ENCODE measurements around the gene SMIM13. TPM values are rescaled to one million over a fixed set of nuclear protein-coding genes. Genes with fewer than 3 reads are reported as not detected.

SMIM13 gene
- total and polyA plus RNA-seq, 8 donors = 1.2 to 15.8 (median 3.0) TPM

DNA sequence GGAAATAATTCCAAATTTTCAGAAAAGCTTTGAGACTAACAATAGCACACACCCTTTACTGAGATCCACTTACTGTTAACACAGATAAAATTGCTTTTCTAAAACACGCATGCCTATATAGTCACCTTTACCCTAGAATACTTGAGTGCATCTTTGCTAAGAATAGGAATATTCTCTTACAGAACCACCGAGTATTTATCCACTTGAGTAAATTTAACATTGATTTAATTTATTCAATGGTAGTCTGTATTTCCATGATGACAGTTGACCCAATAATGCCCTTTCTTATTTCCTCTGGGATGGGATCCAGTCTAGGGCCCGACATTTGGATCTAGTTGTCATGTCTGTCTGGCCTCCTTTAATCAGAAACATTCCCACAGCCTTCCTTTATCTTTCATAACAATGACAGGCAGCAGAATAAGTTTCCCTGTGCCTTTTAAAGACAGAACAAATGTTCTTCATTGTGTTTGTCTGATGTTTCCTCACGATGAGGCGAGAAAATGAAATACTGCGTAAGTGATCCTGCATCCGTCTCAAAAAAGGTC, 74.5 kb downstream of the SMIM13 start:
- Histone ChIP-seq H3K27ac (no peak overlapping the region), H3K27me3 (no peaks in the 10 kb centered on the region), H3K36me3 (no peaks in the 10 kb centered on the region), H3K4me3 (no peak overlapping the region), H3K9me3 (no peaks in the 10 kb centered on the region), H3K4me1 (peaks cover 0 to 9% (median 6%) of the 10 kb centered on the region in 4 donors)
- 71 to 84% (median 77%) methylated on average over 7 of the region's 7 CpGs for WGBS, 5 donors
- TF ChIP-seq POLR2AphosphoS5 (IDR thresholded peaks at IDR 0.05) (no peak), POLR2A (IDR thresholded peaks at IDR 0.05) (no peak), EP300 (IDR thresholded peaks at IDR 0.05) (no peak)
- TF ChIP-seq, protein P1, sequence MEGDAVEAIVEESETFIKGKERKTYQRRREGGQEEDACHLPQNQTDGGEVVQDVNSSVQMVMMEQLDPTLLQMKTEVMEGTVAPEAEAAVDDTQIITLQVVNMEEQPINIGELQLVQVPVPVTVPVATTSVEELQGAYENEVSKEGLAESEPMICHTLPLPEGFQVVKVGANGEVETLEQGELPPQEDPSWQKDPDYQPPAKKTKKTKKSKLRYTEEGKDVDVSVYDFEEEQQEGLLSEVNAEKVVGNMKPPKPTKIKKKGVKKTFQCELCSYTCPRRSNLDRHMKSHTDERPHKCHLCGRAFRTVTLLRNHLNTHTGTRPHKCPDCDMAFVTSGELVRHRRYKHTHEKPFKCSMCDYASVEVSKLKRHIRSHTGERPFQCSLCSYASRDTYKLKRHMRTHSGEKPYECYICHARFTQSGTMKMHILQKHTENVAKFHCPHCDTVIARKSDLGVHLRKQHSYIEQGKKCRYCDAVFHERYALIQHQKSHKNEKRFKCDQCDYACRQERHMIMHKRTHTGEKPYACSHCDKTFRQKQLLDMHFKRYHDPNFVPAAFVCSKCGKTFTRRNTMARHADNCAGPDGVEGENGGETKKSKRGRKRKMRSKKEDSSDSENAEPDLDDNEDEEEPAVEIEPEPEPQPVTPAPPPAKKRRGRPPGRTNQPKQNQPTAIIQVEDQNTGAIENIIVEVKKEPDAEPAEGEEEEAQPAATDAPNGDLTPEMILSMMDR (IDR thresholded peaks at IDR 0.05) = no peak
- DNase-seq = no peak
- intact Hi-C loops (cut with DNase I; ENCODE audit: low total_unique reads) = no loop called here

DNA sequence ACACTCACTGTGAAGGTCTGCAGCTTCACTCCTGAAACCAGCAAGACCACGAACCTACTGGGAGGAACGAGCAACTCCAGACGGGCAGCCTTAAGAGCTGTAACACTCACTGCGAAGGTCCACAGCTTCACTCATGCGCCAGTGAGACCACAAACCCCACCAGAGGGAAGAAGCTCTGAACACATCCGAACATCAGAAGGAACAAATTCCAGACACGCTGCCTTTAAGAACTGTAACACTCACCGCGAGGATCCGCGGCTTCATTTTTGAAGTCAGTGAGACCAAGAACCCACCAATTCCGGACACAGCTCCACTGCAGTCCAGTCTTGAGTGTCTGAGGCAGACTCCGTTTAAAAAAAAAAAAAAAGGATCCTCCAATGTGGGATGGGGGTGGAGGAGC, 78.3 kb downstream of the SMIM13 start:
- Histone ChIP-seq H3K4me1 (peaks cover 0 to 9% (median 6%) of the 10 kb centered on the region in 4 donors), H3K27me3 (no peaks in the 10 kb centered on the region), H3K36me3 (no peaks in the 10 kb centered on the region), H3K27ac (no peak overlapping the region), H3K4me3 (no peak overlapping the region), H3K9me3 (no peaks in the 10 kb centered on the region)
- 93 to 97% (median 95%) methylated on average over 13 of the region's 13 CpGs for WGBS, 5 donors
- DNase-seq = no peak
- intact Hi-C loops (cut with DNase I; ENCODE audit: low total_unique reads) = loop anchor here (10.0 kb wide), 1 partner anchor 323 kb away; no protein-coding TSS in a partner anchor
- TF ChIP-seq EP300 (IDR thresholded peaks at IDR 0.05) (no peak), POLR2A (IDR thresholded peaks at IDR 0.05) (no peak), POLR2AphosphoS5 (IDR thresholded peaks at IDR 0.05) (no peak)
- TF ChIP-seq, protein P1 (IDR thresholded peaks at IDR 0.05) = no peak

DNA sequence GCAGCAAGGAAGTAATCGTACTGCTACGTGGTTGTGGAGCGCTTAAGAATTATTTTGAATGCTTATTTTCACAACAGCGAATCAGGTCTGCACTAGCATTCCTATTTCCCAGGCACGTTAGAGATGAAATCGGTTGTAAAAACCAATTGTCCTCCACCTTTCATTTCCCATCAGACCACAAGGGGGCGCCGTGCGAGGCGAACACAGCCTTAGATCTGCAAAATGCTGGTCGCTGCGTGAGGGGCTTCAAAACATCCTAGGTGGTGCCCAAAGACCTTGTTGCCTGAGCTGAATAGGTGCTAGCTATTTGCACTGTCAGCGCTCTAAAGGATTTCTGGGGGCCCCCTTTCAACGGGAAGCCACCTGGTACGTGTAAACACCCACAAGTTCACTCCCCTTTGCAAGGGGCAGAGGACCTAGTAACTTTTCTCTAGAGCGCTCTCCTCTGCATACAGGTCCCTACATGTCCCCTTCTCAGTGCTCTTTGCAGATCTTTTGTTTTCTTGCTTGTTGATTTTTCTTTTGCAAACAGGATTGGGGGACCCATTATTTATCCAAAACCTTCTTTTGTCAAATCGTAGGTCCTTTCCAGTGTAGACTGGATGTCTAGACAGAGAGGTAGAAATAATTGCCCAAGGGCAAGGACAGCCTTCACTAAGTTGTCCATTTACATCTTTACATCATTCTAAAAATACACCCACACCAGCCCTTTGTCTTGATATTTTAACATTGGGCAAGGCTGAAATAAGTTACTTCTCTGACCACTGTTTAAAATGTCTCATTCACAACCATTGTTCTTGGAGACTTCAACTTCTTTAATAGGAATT, 79.1 kb downstream of the SMIM13 start:
- WGBS, 5 donors = 22 to 34% (median 28%) methylated on average over 15 to 17 of the region's 17 CpGs
- H3K36me3 ChIP-seq = no peaks in the 10 kb centered on the region
- H3K4me1 ChIP-seq = peaks cover 0 to 9% (median 6%) of the 10 kb centered on the region in 4 donors
- H3K27ac ChIP-seq = no peak overlapping the region
- TF ChIP-seq EP300 (IDR thresholded peaks at IDR 0.05) = no peak
- TF ChIP-seq, protein P1 (IDR thresholded peaks at IDR 0.05) = peak in 5 of 7 experiments; percentile 68 to 86 (median 82)
- no peak overlapping the region for H3K4me3 ChIP-seq
- intact Hi-C loops (cut with DNase I; ENCODE audit: low total_unique reads) = loop anchor here (10.0 kb wide), 1 partner anchor 322 kb away; no protein-coding TSS in a partner anchor
- no peaks in the 10 kb centered on the region for H3K9me3 ChIP-seq
- no peaks in the 10 kb centered on the region for H3K27me3 ChIP-seq
- DNase-seq = peak; percentile 74 to 84

DNA sequence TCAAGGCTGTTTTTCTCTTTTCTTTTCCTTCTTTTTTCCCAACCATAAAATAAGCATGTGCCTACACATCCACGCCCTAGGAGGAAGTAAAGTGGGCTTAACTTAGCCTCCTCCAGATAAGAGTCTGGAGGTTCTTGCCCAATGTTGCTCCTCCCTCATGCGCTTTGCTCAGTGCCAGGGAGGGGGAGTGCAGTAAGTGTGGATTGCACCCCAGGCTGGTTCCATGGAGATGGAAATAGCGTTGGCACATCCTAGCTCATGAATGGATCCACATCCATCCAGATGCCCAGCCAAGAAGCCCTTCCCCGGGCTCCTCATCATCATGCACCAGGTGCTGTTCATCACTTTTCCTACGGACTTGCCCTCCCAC, 80.6 kb downstream of the SMIM13 start:
- no peaks in the 10 kb centered on the region for H3K27me3 ChIP-seq
- TF ChIP-seq, protein P1 (IDR thresholded peaks at IDR 0.05) = no peak
- TF ChIP-seq POLR2AphosphoS5 (IDR thresholded peaks at IDR 0.05) (no peak), POLR2A (IDR thresholded peaks at IDR 0.05) (no peak), EP300 (IDR thresholded peaks at IDR 0.05) (no peak)
- H3K36me3 ChIP-seq = no peaks in the 10 kb centered on the region
- 93 to 99% (median 95%) methylated on average over 5 of the region's 5 CpGs for WGBS, 5 donors
- intact Hi-C loops (cut with DNase I; ENCODE audit: low total_unique reads) = loop anchor here (10.0 kb wide), 1 partner anchor 321 kb away; no protein-coding TSS in a partner anchor
- DNase-seq = no peak
- H3K9me3 ChIP-seq = no peaks in the 10 kb centered on the region
- no peak overlapping the region for H3K4me3 ChIP-seq
- H3K27ac ChIP-seq = no peak overlapping the region
- H3K4me1 ChIP-seq = peaks cover 0 to 9% (median 6%) of the 10 kb centered on the region in 4 donors
